ENCODE measurements around the gene DTX1. TPM values are rescaled to one million over a fixed set of nuclear protein-coding genes. Genes with fewer than 3 reads are reported as not detected.

DTX1 gene
- total and polyA plus RNA-seq, 2 donors (not counting 3 experiments of a cell fraction or from before 2014, with no cell fraction given), result 0.06 to 0.22 TPM

DNA sequence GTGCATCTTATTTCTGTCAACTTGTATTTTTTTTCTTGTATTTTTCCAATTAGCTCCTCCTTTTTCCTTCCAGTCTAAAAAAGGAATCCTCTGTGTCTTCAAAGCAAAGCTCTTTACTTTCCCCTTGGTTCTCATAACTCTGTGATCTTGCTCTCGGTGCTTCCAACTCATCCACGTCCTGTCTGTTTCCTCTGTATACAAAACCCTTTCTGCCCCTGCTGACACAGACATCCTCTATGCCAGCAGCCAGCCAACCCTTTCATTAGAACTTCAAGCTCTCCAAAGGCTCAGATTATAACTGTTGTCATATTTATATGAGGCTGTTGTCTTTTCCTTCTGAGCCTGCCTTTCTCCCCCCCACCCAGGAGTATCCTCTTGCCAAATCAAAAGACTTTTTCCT is 45.8 kb upstream of the DTX1 start:
- H3K4me2 ChIP-seq (ENCODE audit: insufficient read depth, low read length), result no peak overlapping the region
- DNase-seq (ENCODE audit: low read depth, low spot score), result peak; percentile 40
- no TSS peak for BruUV-seq (replicated peaks)
- H3K36me3 ChIP-seq (ENCODE audit: control insufficient read depth in 2 of 2, extremely low read depth in 1 of 2, insufficient read depth in 2 of 2, low read length in 2 of 2), result no peaks in the 10 kb centered on the region
- H3K27me3 ChIP-seq (ENCODE audit: control insufficient read depth in 2 of 2, insufficient read depth in 2 of 2, low read length in 2 of 2), result no peaks in the 10 kb centered on the region
- FAIRE-seq, result peak; percentile 65
- no peaks in the 10 kb centered on the region for H3K9me1 ChIP-seq (replicated peaks; ENCODE audit: control insufficient read depth, extremely low read depth, insufficient read depth, low read length)
- dilution Hi-C loops (cut with MboI; ENCODE audit: extremely low pct_ligation_motif_present, low sequenced_read_pairs), result no loop called here
- H3K9ac ChIP-seq (replicated peaks; ENCODE audit: extremely low read depth, insufficient read depth, low read length), result no peak overlapping the region
- ChIA-PET POLR2A (no interaction called here), CTCF (interaction anchor here (0.7 to 9.0 kb wide), 6 partner anchors 9 to 26 kb away, joined by 3 to 177 read pairs (median 8); no protein-coding TSS in a partner anchor)
- intact Hi-C loops (cut with micrococcal nuclease), result no loop called here
- H3K79me2 ChIP-seq (ENCODE audit: control insufficient read depth, insufficient read depth, low read length), result no peaks in the 10 kb centered on the region
- TF ChIP-seq, protein P1, sequence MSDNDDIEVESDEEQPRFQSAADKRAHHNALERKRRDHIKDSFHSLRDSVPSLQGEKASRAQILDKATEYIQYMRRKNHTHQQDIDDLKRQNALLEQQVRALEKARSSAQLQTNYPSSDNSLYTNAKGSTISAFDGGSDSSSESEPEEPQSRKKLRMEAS (IDR thresholded peaks at IDR 0.05; ENCODE audit: insufficient read depth, insufficient read length), result no peak
- TF ChIP-seq FOS (IDR thresholded peaks at IDR 0.05; ENCODE audit: borderline replicate concordance, insufficient read depth, low read length) (no peak), EZH2 (IDR thresholded peaks at IDR 0.05; ENCODE audit: borderline replicate concordance, low read depth, low read length, severe bottlenecking) (no peak), MYC (IDR thresholded peaks at IDR 0.05; ENCODE audit: low read depth, low read length) (no peak), POLR2A (IDR thresholded peaks at IDR 0.05; ENCODE audit: low read depth, low read length) (no peak), JUN (IDR thresholded peaks at IDR 0.05; ENCODE audit: borderline replicate concordance, insufficient read depth, insufficient read length, low read depth) (no peak), GATA2 (IDR thresholded peaks at IDR 0.05; ENCODE audit: insufficient read depth, insufficient read length, low read depth, low read length) (no peak), POLR2AphosphoS5 (IDR thresholded peaks at IDR 0.05; ENCODE audit: insufficient read depth, low read depth, low read length) (no peak)
- TF ChIP-seq, protein P2, sequence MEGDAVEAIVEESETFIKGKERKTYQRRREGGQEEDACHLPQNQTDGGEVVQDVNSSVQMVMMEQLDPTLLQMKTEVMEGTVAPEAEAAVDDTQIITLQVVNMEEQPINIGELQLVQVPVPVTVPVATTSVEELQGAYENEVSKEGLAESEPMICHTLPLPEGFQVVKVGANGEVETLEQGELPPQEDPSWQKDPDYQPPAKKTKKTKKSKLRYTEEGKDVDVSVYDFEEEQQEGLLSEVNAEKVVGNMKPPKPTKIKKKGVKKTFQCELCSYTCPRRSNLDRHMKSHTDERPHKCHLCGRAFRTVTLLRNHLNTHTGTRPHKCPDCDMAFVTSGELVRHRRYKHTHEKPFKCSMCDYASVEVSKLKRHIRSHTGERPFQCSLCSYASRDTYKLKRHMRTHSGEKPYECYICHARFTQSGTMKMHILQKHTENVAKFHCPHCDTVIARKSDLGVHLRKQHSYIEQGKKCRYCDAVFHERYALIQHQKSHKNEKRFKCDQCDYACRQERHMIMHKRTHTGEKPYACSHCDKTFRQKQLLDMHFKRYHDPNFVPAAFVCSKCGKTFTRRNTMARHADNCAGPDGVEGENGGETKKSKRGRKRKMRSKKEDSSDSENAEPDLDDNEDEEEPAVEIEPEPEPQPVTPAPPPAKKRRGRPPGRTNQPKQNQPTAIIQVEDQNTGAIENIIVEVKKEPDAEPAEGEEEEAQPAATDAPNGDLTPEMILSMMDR (IDR thresholded peaks at IDR 0.05; ENCODE audit: extremely low read depth in 1 of 2, insufficient read depth in 1 of 2, low read depth in 1 of 2, low read length in 2 of 2), result no peak
- peaks cover 22% of the 10 kb centered on the region for H3K4me1 ChIP-seq (ENCODE audit: control insufficient read depth, extremely low read depth, insufficient read depth, low read length)
- H3K27ac ChIP-seq (ENCODE audit: insufficient read depth, low read depth, low read length), result no peak overlapping the region
- no peaks in the 10 kb centered on the region for H3K9me3 ChIP-seq (replicated peaks; ENCODE audit: control insufficient read depth, insufficient read depth, low read length)
- no peak overlapping the region for H2AFZ ChIP-seq (ENCODE audit: low read depth, low read length)
- H3K4me3 ChIP-seq (replicated peaks in 1 of 3; ENCODE audit: insufficient read depth in 1 of 3, low read depth in 1 of 3, low read length in 3 of 3), result no peak overlapping the region
- H4K20me1 ChIP-seq (replicated peaks; ENCODE audit: control insufficient read depth, extremely low read depth, insufficient read depth, low read length), result no peaks in the 10 kb centered on the region
